SU-DHL-6 (cell line): ENCODE data around the gene MYOM1.

ENCODE experiments used
- H2AFZ ChIP-seq: fragments of 200-600 bp; sonication (generic); 2 replicates; pipeline ENCODE4 v1.6.1; 2014; ENCODE audit warnings: low read depth, mild to moderate bottlenecking, moderate library complexity, mixed read lengths, antibody characterized with exemption, low read length; ENCODE audit not compliant: severe bottlenecking
- H3F3A ChIP-seq: fragments of 200-600 bp; shearing (Covaris generic); 2 replicates; pipeline ENCODE4 v1.6.0; 2016; ENCODE audit warnings: antibody characterized with exemption, mild to moderate bottlenecking; ENCODE audit not compliant: insufficient read depth
- H3K27ac ChIP-seq: fragments of 200-600 bp; sonication (generic); 2 replicates; pipeline ENCODE4 v1.5.1; 2016; ENCODE audit warnings: low read depth, mild to moderate bottlenecking, low read length, moderate library complexity, mixed read lengths
- H3K27me3 ChIP-seq: fragments of 200-600 bp; sonication (generic), shearing (Covaris generic); 2 replicates; pipeline ENCODE4 v1.6.0; 2014; ENCODE audit warnings: mild to moderate bottlenecking, low read length
- H3K36me3 ChIP-seq: fragments of 200-600 bp; sonication (generic); 2 replicates; pipeline ENCODE4 v1.6.1; 2014; ENCODE audit warnings: mild to moderate bottlenecking, low read length, mixed read lengths
- H3K4me2 ChIP-seq: fragments of 300-600, 200-600 bp; shearing (Covaris generic), sonication (generic); 2 replicates; pipeline ENCODE4 v1.6.0; 2014; ENCODE audit warnings: low read length, low read depth, mild to moderate bottlenecking; ENCODE audit not compliant: poor library complexity, severe bottlenecking
- H3K4me3 ChIP-seq: fragments of 200-600 bp; sonication (generic); 2 replicates; pipeline ENCODE4 v1.5.1; 2014; ENCODE audit warnings: antibody characterized with exemption, low read length, mild to moderate bottlenecking, mixed read lengths; ENCODE audit not compliant: insufficient read depth, poor library complexity, severe bottlenecking
- H3K79me2 ChIP-seq: fragments of 200-600 bp; sonication (generic); 2 replicates; pipeline ENCODE4 v1.6.1; 2014; ENCODE audit warnings: mild to moderate bottlenecking, low read length, moderate library complexity; ENCODE audit not compliant: insufficient read depth
- H3K9ac ChIP-seq: fragments of 200-600 bp; sonication (generic); 2 replicates; pipeline ENCODE4 v1.7.0; 2014; ENCODE audit warnings: mild to moderate bottlenecking, low read length
- H3K9me2 ChIP-seq: fragments of 200-600 bp; sonication (generic); replicated peaks from 2 replicates; pipeline ENCODE4 v1.6.1; 2014; ENCODE audit warnings: low read length; ENCODE audit not compliant: insufficient read depth
- H3K9me3 ChIP-seq: fragments of 200-600 bp; sonication (generic); 2 replicates; pipeline ENCODE4 v1.6.1; 2014; ENCODE audit warnings: low read length, mixed read lengths; ENCODE audit not compliant: insufficient read depth
- H4K20me1 ChIP-seq: fragments of 200-600 bp; sonication (generic); 2 replicates; pipeline ENCODE4 v1.6.1; 2014; ENCODE audit warnings: low read depth, mild to moderate bottlenecking, antibody characterized with exemption, low read length, moderate library complexity, mixed read lengths
- EZH2phosphoT487 ChIP-seq: fragments of 200-600 bp; sonication (generic), shearing (Covaris generic); conservative IDR thresholded peaks from 2 replicates; pipeline ENCODE4 v1.6.1; 2018; ENCODE audit warnings: mild to moderate bottlenecking, antibody characterized with exemption, low read length, moderate library complexity, mixed read lengths
- TF ChIP-seq, protein P1 (sequence below): fragments of 200-600 bp; sonication (generic); IDR thresholded peaks from one replicate; pipeline ENCODE4 v1.5.1; 2017; ENCODE audit warnings: antibody characterized with exemption, mild to moderate bottlenecking, low read length, moderate library complexity; ENCODE audit not compliant: insufficient read depth, poor library complexity, severe bottlenecking

The MYOM1 gene

DNA sequence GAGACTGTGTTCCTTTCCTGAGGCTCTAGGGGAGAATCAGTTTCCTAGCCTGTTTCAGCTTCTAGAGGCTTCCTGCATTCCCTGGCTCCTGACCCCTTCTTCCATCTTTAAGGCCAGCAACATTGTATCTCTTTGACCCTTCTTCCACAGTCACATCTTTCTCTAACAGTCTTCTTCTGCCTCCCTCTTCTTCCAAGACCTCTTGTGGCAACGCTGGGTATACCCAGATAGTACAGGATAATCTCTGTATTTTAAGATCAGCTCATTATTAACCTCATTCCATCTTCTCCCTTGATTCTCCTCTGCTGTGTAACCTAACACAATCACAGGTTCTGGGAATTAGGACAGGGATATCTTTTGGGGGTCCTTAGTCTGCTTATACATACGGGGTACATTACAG lies 19.0 kb upstream of the MYOM1 start:
- Histone ChIP-seq H3K9me3 (no peaks in the 10 kb centered on the region), H3K4me3 (no peak overlapping the region), H3K79me2 (no peaks in the 10 kb centered on the region), H3K9me2 (no peaks in the 10 kb centered on the region), H3K27me3 (no peaks in the 10 kb centered on the region), H3F3A (no peaks in the 10 kb centered on the region), H2AFZ (no peak overlapping the region), H3K4me2 (no peak overlapping the region), H4K20me1 (no peaks in the 10 kb centered on the region), H3K27ac (no peak overlapping the region), H3K36me3 (no peaks in the 10 kb centered on the region), H3K9ac (no peak overlapping the region)
- TF ChIP-seq, protein P1, sequence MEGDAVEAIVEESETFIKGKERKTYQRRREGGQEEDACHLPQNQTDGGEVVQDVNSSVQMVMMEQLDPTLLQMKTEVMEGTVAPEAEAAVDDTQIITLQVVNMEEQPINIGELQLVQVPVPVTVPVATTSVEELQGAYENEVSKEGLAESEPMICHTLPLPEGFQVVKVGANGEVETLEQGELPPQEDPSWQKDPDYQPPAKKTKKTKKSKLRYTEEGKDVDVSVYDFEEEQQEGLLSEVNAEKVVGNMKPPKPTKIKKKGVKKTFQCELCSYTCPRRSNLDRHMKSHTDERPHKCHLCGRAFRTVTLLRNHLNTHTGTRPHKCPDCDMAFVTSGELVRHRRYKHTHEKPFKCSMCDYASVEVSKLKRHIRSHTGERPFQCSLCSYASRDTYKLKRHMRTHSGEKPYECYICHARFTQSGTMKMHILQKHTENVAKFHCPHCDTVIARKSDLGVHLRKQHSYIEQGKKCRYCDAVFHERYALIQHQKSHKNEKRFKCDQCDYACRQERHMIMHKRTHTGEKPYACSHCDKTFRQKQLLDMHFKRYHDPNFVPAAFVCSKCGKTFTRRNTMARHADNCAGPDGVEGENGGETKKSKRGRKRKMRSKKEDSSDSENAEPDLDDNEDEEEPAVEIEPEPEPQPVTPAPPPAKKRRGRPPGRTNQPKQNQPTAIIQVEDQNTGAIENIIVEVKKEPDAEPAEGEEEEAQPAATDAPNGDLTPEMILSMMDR: no peak
- TF ChIP-seq EZH2phosphoT487: no peak

DNA sequence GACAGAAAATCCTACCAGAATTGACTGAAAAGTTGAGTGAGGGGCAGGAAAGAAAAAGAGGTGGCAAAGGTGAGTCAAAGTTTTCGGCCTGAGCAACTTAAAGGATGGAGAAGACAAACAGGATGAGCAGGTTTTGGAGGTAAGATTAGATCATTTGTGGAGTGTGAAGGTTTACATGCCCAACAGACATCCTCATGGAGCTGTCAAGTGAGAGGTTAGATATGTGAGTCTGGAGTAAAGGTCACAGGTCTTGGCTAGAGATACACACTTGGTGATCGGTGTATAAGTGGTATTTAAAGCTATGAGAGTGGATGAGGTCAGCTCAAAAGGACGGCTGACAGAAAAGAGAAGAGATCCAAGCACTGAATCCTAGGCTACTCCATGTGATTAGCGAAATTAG lies 16.7 kb upstream of the MYOM1 start:
- H3K4me3 ChIP-seq: no peak overlapping the region
- TF ChIP-seq, protein P1: no peak
- no peak for TF ChIP-seq EZH2phosphoT487
- H3K9me2 ChIP-seq: no peaks in the 10 kb centered on the region
- no peaks in the 10 kb centered on the region for H3K27me3 ChIP-seq
- H3K4me2 ChIP-seq: no peak overlapping the region
- no peaks in the 10 kb centered on the region for H3K79me2 ChIP-seq
- no peak overlapping the region for H3K27ac ChIP-seq
- H4K20me1 ChIP-seq: no peaks in the 10 kb centered on the region
- H2AFZ ChIP-seq: no peak overlapping the region
- no peaks in the 10 kb centered on the region for H3F3A ChIP-seq
- H3K36me3 ChIP-seq: no peaks in the 10 kb centered on the region
- H3K9ac ChIP-seq: no peak overlapping the region
- H3K9me3 ChIP-seq: no peaks in the 10 kb centered on the region

DNA sequence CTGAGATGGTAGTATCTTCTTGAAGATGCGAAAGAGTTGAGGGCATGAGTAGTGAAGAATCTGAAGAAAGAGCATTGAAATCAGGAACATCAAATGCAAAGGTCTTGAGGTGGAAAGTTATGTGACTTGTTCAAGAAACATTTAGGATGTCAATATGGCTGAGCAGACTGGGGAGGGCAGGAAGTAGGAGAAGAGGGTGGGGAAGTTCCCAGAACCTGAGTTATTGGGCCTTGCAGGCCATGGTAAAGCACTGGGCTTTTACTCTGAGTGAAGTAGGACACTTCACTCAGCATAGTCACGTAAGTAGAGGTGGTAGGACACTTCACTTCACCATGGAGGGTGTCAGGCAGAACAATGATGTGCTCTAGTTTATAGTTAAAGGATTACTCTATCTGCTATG lies 16.1 kb upstream of the MYOM1 start:
- no peaks in the 10 kb centered on the region for H4K20me1 ChIP-seq
- no peak overlapping the region for H2AFZ ChIP-seq
- no peak overlapping the region for H3K9ac ChIP-seq
- no peaks in the 10 kb centered on the region for H3K9me3 ChIP-seq
- no peak overlapping the region for H3K4me3 ChIP-seq
- no peaks in the 10 kb centered on the region for H3F3A ChIP-seq
- no peaks in the 10 kb centered on the region for H3K36me3 ChIP-seq
- no peak for TF ChIP-seq EZH2phosphoT487
- TF ChIP-seq, protein P1: no peak
- no peak overlapping the region for H3K27ac ChIP-seq
- no peaks in the 10 kb centered on the region for H3K9me2 ChIP-seq
- no peaks in the 10 kb centered on the region for H3K27me3 ChIP-seq
- no peak overlapping the region for H3K4me2 ChIP-seq
- no peaks in the 10 kb centered on the region for H3K79me2 ChIP-seq
